ENCODE data around the gene NEBL.

- no peak for TF ChIP-seq CTCF (IDR thresholded peaks at IDR 0.05 in 2 of 3, conservative IDR thresholded peaks at IDR 0.05 in 1 of 3; ENCODE audit: borderline replicate concordance in 1 of 3, insufficient read depth in 1 of 3, low read depth in 2 of 3, low read length in 2 of 3)
- TF ChIP-seq FOSL1 (IDR thresholded peaks at IDR 0.05; ENCODE audit: low read depth) = no peak
- no peak for TF ChIP-seq JUND (IDR thresholded peaks at IDR 0.05)
- TF ChIP-seq EZH2phosphoT487 (IDR thresholded peaks at IDR 0.05; ENCODE audit: borderline replicate concordance) = no peak
- no peak for TF ChIP-seq POLR2A (IDR thresholded peaks at IDR 0.05; ENCODE audit: borderline replicate concordance, extremely low read depth, insufficient read depth, insufficient read length)
- no peak for TF ChIP-seq ZBTB33 (IDR thresholded peaks at IDR 0.05; ENCODE audit: extremely low read depth, insufficient replicate concordance, low read length)
- TF ChIP-seq POLR2AphosphoS5 (IDR thresholded peaks at IDR 0.05; ENCODE audit: low read depth, low read length) = no peak
- no peak for TF ChIP-seq ATF3 (IDR thresholded peaks at IDR 0.05)
- no peak for TF ChIP-seq ELF1 (IDR thresholded peaks at IDR 0.05; ENCODE audit: borderline replicate concordance, low read depth)
- TF ChIP-seq EZH2 (IDR thresholded peaks at IDR 0.05) = no peak
- no peak for TF ChIP-seq REST (IDR thresholded peaks at IDR 0.05; ENCODE audit: low read depth)
- no peak for TF ChIP-seq ZFX (IDR thresholded peaks at IDR 0.05)
- TF ChIP-seq ZNF274 (IDR thresholded peaks at IDR 0.05; ENCODE audit: low read depth, low read length) = no peak
- no peak for TF ChIP-seq RAD21 (IDR thresholded peaks at IDR 0.05; ENCODE audit: low read depth)
Observed at GRCh38 chr10:20765066-20765465, 132.0 kb downstream of the NEBL start.

All from HCT116 (cell line).